Forelimb muscle (tissue), 1 donor: Measurements from ENCODE around the gene VASP. TPM values are rescaled to one million over a fixed set of nuclear protein-coding genes. Genes with fewer than 3 reads are reported as not detected.

Experiments used
- DNase-seq: peaks from one replicate; pipeline ENCODE4 v3.0.0-alpha.2; 2013; ENCODE audit warnings: low read depth
- polyA plus RNA-seq: library from polyadenylated mRNA; unstranded; fragments of 120-200 nt; gene quantifications from one replicate; pipeline ENCODE4 v1.2.1, GENCODE V29; 2013; ENCODE audit not compliant: insufficient read length

VASP gene
- 50.8 TPM for polyA plus RNA-seq

- no peak for DNase-seq
These were observed at the start of gene VASP for GRCh38 chr19:45506989-45507871. Gene VASP (plus strand): TSS chr19:45507479. CDS start chr19:45507772, 293 bp downstream.

- no peak for DNase-seq
These were observed 49.5 kb upstream of the VASP start for GRCh38 chr19:45457776-45458175.

- no peak for DNase-seq
These were observed 46.4 kb upstream of the VASP start for GRCh38 chr19:45460807-45461347.

- DNase-seq: no peak
These were observed 45.1 kb upstream of the VASP start for GRCh38 chr19:45462174-45462573.

GRCh38 chr19:45463241-45463640 lies 44.0 kb upstream of the VASP start:
- no peak for DNase-seq

- DNase-seq: no peak
These were observed 43.0 kb upstream of the VASP start for GRCh38 chr19:45464274-45464673.

- DNase-seq: no peak
These were observed 42.3 kb upstream of the VASP start for GRCh38 chr19:45464852-45465441.

GRCh38 chr19:45467115-45467455 lies 40.2 kb upstream of the VASP start:
- no peak for DNase-seq

GRCh38 chr19:45467456-45468158 lies 39.7 kb upstream of the VASP start, which contains the start of gene FOSB:
Gene FOSB (plus strand): TSS chr19:45467996. CDS start chr19:45468587, 591 bp downstream.
- DNase-seq: peak; percentile 89

GRCh38 chr19:45468159-45468651 lies 39.1 kb upstream of the VASP start:
- DNase-seq: no peak

- no peak for DNase-seq
These were observed 38.5 kb upstream of the VASP start for GRCh38 chr19:45468803-45469131.

- peak; percentile 75 for DNase-seq
These were observed 37.9 kb upstream of the VASP start for GRCh38 chr19:45469132-45469944.

- no peak for DNase-seq
These were observed 37.1 kb upstream of the VASP start for GRCh38 chr19:45469945-45470761.

- no peak for DNase-seq
These were observed 36.6 kb upstream of the VASP start for GRCh38 chr19:45470762-45471081.

GRCh38 chr19:45471111-45471930 lies 36.0 kb upstream of the VASP start:
- DNase-seq: no peak

GRCh38 chr19:45471931-45472562 lies 35.2 kb upstream of the VASP start:
- no peak for DNase-seq

- DNase-seq: no peak
These were observed 34.5 kb upstream of the VASP start for GRCh38 chr19:45472563-45473366.

- no peak for DNase-seq
These were observed 34.0 kb upstream of the VASP start for GRCh38 chr19:45473367-45473681.
